GM12892 (cell line): Measurements from ENCODE around the gene MYCBP.

Source experiments
- POLR2A ChIP-seq: IDR thresholded peaks from 2 replicates; pipeline ENCODE4 v1.6.1; 2011; ENCODE audit warnings: low read depth, low read length, control low read depth
- POLR2AphosphoS5 ChIP-seq: IDR thresholded peaks from 2 replicates; pipeline ENCODE4 v1.6.1; 2011; ENCODE audit warnings: low read depth, low read length, control low read depth

DNA sequence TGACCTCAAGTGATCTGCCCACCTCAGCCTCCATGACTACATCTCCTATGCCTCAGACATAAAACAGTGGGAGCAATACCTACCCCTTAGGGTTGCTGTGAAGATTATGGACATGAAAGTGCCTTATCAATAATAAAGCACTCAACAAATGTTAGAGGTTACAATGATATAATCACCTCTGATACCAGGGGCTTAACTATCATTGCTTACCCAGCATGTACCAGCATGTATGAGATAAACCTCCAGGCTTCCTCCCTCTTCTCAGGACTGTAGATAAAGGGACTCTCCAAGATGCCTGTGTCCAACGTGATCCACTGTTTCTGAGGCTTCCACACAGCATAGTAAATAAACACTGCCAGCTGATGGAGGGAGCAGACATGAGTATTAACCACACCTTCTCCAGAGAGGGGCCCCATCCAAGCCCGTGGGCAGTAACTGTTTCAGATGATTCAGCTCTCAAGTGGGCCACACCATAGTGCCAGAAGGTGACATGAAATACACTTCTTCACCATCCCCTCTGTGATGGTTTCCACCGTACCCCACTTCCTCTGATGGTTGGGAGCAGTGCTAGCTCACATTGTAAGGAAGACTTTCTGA, 42.3 kb upstream of the MYCBP start:
- TF ChIP-seq POLR2A (no peak), POLR2AphosphoS5 (no peak)
